Neural cell (in vitro differentiated cells): Measurements from ENCODE around the gene PLEKHD1. TPM values are rescaled to one million over a fixed set of nuclear protein-coding genes. Genes with fewer than 3 reads are reported as not detected.

Source experiments
- H2AFZ ChIP-seq: fragments of 200-600, 300-800 bp; sonication (generic), shearing (Covaris generic); 2 replicates; pipeline ENCODE4 v1.6.0; 2014; ENCODE audit warnings: low read depth, mild to moderate bottlenecking, antibody characterized with exemption, low read length, moderate library complexity
- H3F3A ChIP-seq: fragments of 200-600 bp; shearing (Covaris generic); 2 replicates; pipeline ENCODE4 v1.6.1; 2016; ENCODE audit warnings: mild to moderate bottlenecking, moderate library complexity, mixed read lengths, antibody characterized with exemption, low read length; ENCODE audit not compliant: insufficient read depth, poor library complexity, severe bottlenecking
- H3K27ac ChIP-seq: fragments of 200-600, 300-800 bp; sonication (generic), shearing (Covaris generic); 2 replicates; pipeline ENCODE4 v1.5.1; 2014; ENCODE audit warnings: mild to moderate bottlenecking, low read length, moderate library complexity
- H3K27me3 ChIP-seq: fragments of 300-800, 200-600 bp; sonication (generic), shearing (Covaris generic); 2 replicates; pipeline ENCODE4 v1.6.0; 2014; ENCODE audit warnings: mild to moderate bottlenecking, low read depth, low read length, moderate library complexity; ENCODE audit not compliant: insufficient read depth
- H3K36me3 ChIP-seq: fragments of 300-800, 200-600 bp; sonication (generic), shearing (Covaris generic); 2 replicates; pipeline ENCODE4 v1.5.1; 2014; ENCODE audit warnings: mild to moderate bottlenecking, antibody characterized with exemption, low read length, moderate library complexity; ENCODE audit not compliant: insufficient read depth
- H3K4me2 ChIP-seq: fragments of 300-800, 200-600 bp; sonication (generic), shearing (Covaris generic); 2 replicates; pipeline ENCODE4 v1.6.0; 2014; ENCODE audit warnings: mild to moderate bottlenecking, low read length
- H3K4me3 ChIP-seq: fragments of 300-800, 200-600 bp; sonication (generic), shearing (Covaris generic); 2 replicates; pipeline ENCODE4 v1.5.1; 2014; ENCODE audit warnings: mild to moderate bottlenecking, low read length, moderate library complexity
- H3K79me2 ChIP-seq: fragments of 200-600 bp; shearing (Covaris generic); replicated peaks from 2 replicates; pipeline ENCODE4 v1.6.0; 2014; ENCODE audit warnings: mild to moderate bottlenecking, low read length, moderate library complexity; ENCODE audit not compliant: insufficient read depth
- H3K9ac ChIP-seq: fragments of 300-800, 200-600 bp; sonication (generic), shearing (Covaris generic); 2 replicates; pipeline ENCODE4 v1.6.1; 2016; ENCODE audit warnings: mild to moderate bottlenecking, low read length, mixed read lengths
- H3K9me2 ChIP-seq: fragments of 200-600 bp; shearing (Covaris generic); 2 replicates; pipeline ENCODE4 v1.6.1; 2016; ENCODE audit warnings: mild to moderate bottlenecking, low read length, mixed read lengths; ENCODE audit not compliant: insufficient read depth
- H3K9me3 ChIP-seq: fragments of 200-600, 300-800 bp; sonication (generic), shearing (Covaris generic); 2 replicates; pipeline ENCODE4 v1.6.1; 2016; ENCODE audit warnings: mild to moderate bottlenecking, mixed run types, low read length, moderate library complexity, mixed read lengths
- H4K20me1 ChIP-seq: fragments of 200-600 bp; shearing (Covaris generic); 2 replicates; pipeline ENCODE4 v1.6.1; 2016; ENCODE audit warnings: mild to moderate bottlenecking, mixed run types; ENCODE audit not compliant: insufficient read depth
- CTCF ChIP-seq: fragments of 450-650 bp; IDR thresholded peaks from 2 replicates; pipeline ENCODE4 v1.5.1; 2014; ENCODE audit warnings: antibody characterized with exemption, mild to moderate bottlenecking, moderate library complexity; ENCODE audit not compliant: poor library complexity, severe bottlenecking
- EP300 ChIP-seq: fragments of 450-650 bp; conservative IDR thresholded peaks from 2 replicates; pipeline ENCODE4 v1.6.1; 2014; ENCODE audit warnings: antibody characterized with exemption, mild to moderate bottlenecking, moderate library complexity; ENCODE audit not compliant: poor library complexity, severe bottlenecking
- EZH2 ChIP-seq: fragments of 200-600, 300-800 bp; shearing (Covaris generic), sonication (generic); IDR thresholded peaks from 2 replicates; pipeline ENCODE4 v1.6.1; 2014; ENCODE audit warnings: antibody characterized with exemption, low read length, borderline replicate concordance, mild to moderate bottlenecking; ENCODE audit not compliant: insufficient read depth, poor library complexity, severe bottlenecking
- MXI1 ChIP-seq: fragments of 450-650 bp; conservative IDR thresholded peaks from 2 replicates; pipeline ENCODE4 v1.6.1; 2014; ENCODE audit warnings: antibody characterized with exemption, mild to moderate bottlenecking; ENCODE audit not compliant: poor library complexity, severe bottlenecking
- POLR2AphosphoS5 ChIP-seq: IDR thresholded peaks from 2 replicates; pipeline ENCODE4 v1.6.1; 2012
- RAD21 ChIP-seq: fragments of 450-650 bp; conservative IDR thresholded peaks from 2 replicates; pipeline ENCODE4 v1.6.1; 2014; ENCODE audit warnings: antibody characterized with exemption, mild to moderate bottlenecking, moderate library complexity
- REST ChIP-seq: IDR thresholded peaks from 2 replicates; pipeline ENCODE4 v1.6.1; 2012; ENCODE audit warnings: borderline replicate concordance
- SMC3 ChIP-seq: fragments of 450-650 bp; conservative IDR thresholded peaks from 2 replicates; pipeline ENCODE4 v1.6.1; 2014; ENCODE audit warnings: antibody characterized with exemption, mild to moderate bottlenecking, moderate library complexity; ENCODE audit not compliant: poor library complexity
- TAF1 ChIP-seq: IDR thresholded peaks from 2 replicates; pipeline ENCODE4 v1.6.1; 2012; ENCODE audit warnings: low read depth
- polyA plus RNA-seq: library from polyadenylated mRNA; depleted of rRNA; stranded (reverse); fragments of >200 nt; gene quantifications from 2 replicates; pipeline ENCODE4 v1.2.3, GENCODE V29; 2014

Gene PLEKHD1
- polyA plus RNA-seq, 1 donor from 2014 or later = 0.52 TPM

GRCh38 chr14:69505338-69506240, 21.1 kb downstream of the PLEKHD1 start:
- no peaks in the 10 kb centered on the region for H3F3A ChIP-seq
- TF ChIP-seq POLR2AphosphoS5 = no peak
- H3K27me3 ChIP-seq = no peaks in the 10 kb centered on the region
- H3K9me2 ChIP-seq = no peaks in the 10 kb centered on the region
- no peaks in the 10 kb centered on the region for H4K20me1 ChIP-seq
- no peak overlapping the region for H2AFZ ChIP-seq
- no peak overlapping the region for H3K9ac ChIP-seq
- no peak overlapping the region for H3K4me3 ChIP-seq
- H3K27ac ChIP-seq = no peak overlapping the region
- H3K4me2 ChIP-seq = no peak overlapping the region
- no peaks in the 10 kb centered on the region for H3K36me3 ChIP-seq
- H3K79me2 ChIP-seq = no peaks in the 10 kb centered on the region
- no peaks in the 10 kb centered on the region for H3K9me3 ChIP-seq

- H2AFZ ChIP-seq = no peak overlapping the region
- TF ChIP-seq POLR2AphosphoS5 (no peak), MXI1 (no peak), SMC3 (no peak), CTCF (no peak), EP300 (no peak), RAD21 (no peak), REST (no peak), TAF1 (no peak), EZH2 (no peak)
- no peaks in the 10 kb centered on the region for H3K27me3 ChIP-seq
- no peaks in the 10 kb centered on the region for H3K9me3 ChIP-seq
- H4K20me1 ChIP-seq = no peaks in the 10 kb centered on the region
- H3K36me3 ChIP-seq = no peaks in the 10 kb centered on the region
- H3K4me3 ChIP-seq = no peak overlapping the region
- no peak overlapping the region for H3K27ac ChIP-seq
- H3F3A ChIP-seq = no peaks in the 10 kb centered on the region
- H3K9me2 ChIP-seq = no peaks in the 10 kb centered on the region
- H3K79me2 ChIP-seq = no peaks in the 10 kb centered on the region
- no peak overlapping the region for H3K4me2 ChIP-seq
- H3K9ac ChIP-seq = no peak overlapping the region
These were observed 21.7 kb downstream of the PLEKHD1 start for GRCh38 chr14:69506241-69506595.
